Vagina (tissue), 2 donors: ENCODE results near the gene PAPSS2.

Source experiments
- POLR2AphosphoS5 ChIP-seq, 2 donors: sonication (generic); formaldehyde crosslinking; IDR thresholded peaks; one replicate each; pipeline ENCODE4 v1.9.0; 2017; ENCODE audit warnings: antibody characterized with exemption in 2 of 2, mild to moderate bottlenecking in 2 of 2, low read depth in 1 of 2; ENCODE audit not compliant: insufficient read depth in 1 of 2
- TF ChIP-seq, protein P1 (sequence below), 3 experiments: fragments of 450-650 bp in 2 of 3; fragments of 200-600 bp in 1 of 3; sonication (generic) in 1 of 3; IDR thresholded peaks; one replicate each; pipeline ENCODE4 v1.5.1; 2017 to 2019; ENCODE audit warnings: antibody characterized with exemption in 3 of 3, mild to moderate bottlenecking in 2 of 3, moderate library complexity in 2 of 3

DNA sequence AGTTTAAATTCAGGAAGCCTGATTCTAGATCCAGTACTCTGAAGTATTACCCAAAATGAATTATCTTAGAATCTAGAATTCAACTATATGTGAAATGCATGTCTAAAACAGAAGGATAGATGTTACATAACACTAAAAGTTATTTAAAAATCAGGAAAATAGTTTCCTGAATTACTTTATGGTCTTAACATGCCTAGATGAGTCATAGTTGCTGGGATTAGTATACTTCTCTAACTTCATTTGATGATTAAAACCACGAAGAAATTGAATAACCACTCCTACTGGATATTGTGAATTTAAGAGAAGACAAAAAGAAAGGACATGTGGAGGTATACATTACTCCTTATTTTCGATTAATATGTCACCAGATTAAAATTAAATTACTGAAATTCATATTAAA is 92.9 kb downstream of the PAPSS2 start:
- no peak for TF ChIP-seq POLR2AphosphoS5 (IDR thresholded peaks at IDR 0.05; ENCODE audit: insufficient read depth in 1 of 2, low read depth in 1 of 2)
- TF ChIP-seq, protein P1, sequence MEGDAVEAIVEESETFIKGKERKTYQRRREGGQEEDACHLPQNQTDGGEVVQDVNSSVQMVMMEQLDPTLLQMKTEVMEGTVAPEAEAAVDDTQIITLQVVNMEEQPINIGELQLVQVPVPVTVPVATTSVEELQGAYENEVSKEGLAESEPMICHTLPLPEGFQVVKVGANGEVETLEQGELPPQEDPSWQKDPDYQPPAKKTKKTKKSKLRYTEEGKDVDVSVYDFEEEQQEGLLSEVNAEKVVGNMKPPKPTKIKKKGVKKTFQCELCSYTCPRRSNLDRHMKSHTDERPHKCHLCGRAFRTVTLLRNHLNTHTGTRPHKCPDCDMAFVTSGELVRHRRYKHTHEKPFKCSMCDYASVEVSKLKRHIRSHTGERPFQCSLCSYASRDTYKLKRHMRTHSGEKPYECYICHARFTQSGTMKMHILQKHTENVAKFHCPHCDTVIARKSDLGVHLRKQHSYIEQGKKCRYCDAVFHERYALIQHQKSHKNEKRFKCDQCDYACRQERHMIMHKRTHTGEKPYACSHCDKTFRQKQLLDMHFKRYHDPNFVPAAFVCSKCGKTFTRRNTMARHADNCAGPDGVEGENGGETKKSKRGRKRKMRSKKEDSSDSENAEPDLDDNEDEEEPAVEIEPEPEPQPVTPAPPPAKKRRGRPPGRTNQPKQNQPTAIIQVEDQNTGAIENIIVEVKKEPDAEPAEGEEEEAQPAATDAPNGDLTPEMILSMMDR (IDR thresholded peaks at IDR 0.05), result no peak
